GM10847 (cell line): Measurements from ENCODE around the gene RAB31.

ENCODE experiments used
- POLR2A ChIP-seq: IDR thresholded peaks from 2 replicates; pipeline ENCODE4 v1.6.1; 2011; ENCODE audit not compliant: insufficient read length; ENCODE audit errors: extremely low read depth

RAB31 gene

GRCh38 chr18:9685615-9685890 is 22.5 kb upstream of the RAB31 start:
- no peak for TF ChIP-seq POLR2A

DNA sequence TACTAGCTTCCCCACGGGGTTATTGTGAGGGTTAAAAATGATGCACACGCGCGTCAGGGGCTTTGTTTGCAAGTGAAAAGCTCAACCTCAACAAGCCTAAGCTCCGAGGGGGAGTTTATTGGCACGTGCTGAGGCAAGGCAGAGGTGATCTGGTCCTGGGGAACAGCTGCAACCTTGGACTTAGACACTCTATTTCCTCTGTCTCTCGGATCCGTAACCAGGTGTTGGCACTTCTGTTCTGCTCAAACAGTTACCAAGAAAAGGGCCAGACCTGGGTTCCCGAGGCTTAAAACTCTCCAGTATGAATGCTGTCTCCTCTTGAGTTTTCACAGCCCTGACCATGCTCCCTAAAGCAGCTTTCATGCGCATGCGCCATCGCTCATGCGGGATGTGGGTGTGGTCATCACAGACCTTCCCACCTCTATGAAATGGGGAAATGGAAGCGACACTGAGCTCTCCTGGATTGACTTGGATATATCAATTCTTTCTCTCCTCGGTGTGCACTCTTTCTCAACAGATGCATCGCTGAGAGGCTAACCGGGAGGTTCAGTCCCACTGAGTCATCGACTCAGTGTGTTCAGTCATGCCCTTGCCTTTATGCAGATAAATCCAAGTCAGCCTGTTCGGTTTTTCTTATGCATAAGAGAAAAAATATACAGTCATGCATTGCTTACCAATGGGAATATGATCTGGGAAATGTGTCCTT is 19.9 kb upstream of the RAB31 start:
- TF ChIP-seq POLR2A, result no peak

DNA sequence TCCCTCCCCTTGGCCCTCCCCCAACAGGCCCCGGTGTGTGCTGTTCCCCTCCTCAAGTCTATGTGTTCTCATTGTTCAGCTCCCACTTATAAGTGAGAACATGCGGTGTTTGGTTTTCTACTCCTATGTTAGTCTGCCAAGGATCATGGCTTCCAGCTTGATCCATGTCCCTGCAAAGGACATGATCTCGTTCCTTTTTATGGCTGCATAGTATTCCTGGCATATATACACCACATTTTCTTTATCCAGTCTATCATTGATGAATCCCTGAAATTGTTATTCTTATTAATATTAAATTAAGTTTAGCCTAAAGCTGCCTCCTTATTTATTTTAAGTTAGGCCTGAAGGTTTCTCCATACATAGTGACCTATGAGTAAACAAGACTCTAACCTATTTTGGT is 18.8 kb upstream of the RAB31 start:
- TF ChIP-seq POLR2A, result no peak

DNA sequence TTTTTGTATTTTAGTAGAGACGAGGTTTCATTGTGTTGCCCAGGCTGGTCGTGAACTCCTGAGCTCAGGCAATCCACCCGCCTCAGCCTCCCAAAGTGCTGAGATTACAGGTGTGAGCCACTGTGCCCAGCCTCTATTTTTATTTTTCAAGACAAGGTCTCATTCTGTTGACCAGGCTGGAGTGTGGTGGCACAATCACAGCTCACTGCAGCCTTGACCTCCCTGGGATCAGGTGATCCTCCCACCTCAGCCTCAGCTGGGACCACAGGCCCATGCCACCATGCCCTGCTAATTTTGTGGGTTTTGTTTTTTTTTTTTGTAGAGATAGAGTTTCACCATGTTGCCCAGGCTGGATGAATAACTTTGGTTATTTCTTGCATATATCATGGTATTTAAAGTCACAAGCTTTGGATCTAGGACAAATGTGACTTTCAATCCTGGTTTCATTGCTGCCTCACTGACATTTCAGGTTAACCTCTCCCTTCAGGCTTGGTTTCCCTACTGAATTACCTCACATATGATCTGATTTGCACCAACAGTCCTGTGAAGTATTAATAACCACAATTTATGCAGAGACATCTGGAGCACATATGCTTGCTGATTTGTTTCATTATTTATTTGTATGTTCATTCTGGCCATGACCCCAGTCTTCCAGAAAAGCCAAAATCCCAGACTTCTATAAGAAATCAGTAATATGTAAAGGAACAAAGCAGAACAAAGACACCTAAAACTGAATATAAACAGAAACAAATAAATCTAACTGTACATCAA is 17.5 kb upstream of the RAB31 start:
- no peak for TF ChIP-seq POLR2A

- TF ChIP-seq POLR2A, result no peak
These were observed 16.9 kb upstream of the RAB31 start for GRCh38 chr18:9691235-9691634.

DNA sequence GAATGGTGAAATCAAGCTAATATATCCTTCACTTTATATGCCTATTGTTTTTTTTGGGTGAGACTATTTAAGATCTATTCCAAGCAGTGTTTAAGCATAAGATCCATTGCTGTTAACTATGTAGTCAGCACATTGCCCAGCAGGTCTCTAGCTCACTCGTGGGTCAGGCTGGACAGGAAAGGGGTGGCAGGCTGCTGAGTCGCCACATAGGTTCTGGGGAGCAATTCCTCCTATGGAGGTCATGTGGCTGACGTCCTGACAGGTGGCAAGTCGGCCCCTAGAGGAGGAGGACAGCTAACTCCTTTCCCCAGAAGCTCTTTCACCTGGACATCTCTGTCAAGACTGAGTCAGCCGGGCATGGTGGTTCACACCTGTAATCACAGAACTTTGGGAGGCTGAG is 13.9 kb upstream of the RAB31 start:
- no peak for TF ChIP-seq POLR2A

DNA sequence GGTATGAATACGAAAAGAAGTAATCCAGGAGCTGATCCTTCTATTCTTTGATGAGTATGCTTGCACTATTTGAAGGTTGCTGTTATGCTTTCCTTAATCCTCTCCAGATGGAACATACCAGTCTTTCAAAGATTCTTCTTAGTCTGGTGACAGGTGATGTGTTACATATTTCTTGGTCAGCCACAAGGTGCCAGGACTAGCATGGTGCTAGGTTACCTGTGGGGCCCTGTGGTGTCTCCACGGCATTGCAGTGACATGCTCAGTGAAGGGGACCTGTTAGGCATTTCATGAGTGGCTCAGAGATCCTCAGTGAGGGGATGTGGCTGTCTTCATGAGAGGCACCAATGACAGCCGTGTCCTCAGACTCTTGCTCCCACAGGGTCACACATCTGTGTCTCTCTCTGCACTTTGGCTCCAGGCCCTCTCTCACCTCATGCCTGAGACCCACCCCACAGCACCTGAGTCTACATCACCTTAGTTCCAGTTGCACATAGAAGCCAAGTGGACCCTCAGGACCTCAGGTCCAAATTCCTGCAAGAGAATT is 13.1 kb upstream of the RAB31 start:
- TF ChIP-seq POLR2A, result no peak

- TF ChIP-seq POLR2A, result no peak
These were observed 12.5 kb upstream of the RAB31 start for GRCh38 chr18:9695605-9696004.

DNA sequence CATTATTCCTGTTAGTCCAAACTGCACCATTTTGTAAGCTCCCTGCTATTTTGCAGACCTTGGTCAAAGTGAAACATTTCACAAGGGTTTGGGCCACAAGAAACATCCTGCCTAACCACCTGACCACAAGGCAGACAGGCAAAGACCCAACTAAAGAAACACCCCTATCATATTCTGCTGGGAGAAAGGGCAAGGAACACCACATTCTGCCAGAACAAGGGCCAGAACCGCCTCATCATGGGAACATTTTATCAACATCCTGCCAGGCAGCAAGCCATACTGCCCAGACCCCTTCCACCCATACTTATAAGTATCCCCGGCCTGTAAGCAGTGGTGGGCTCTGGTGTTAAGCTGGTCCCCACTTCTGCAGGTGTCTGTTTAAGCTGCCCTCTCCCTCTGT is 12.0 kb upstream of the RAB31 start:
- no peak for TF ChIP-seq POLR2A

DNA sequence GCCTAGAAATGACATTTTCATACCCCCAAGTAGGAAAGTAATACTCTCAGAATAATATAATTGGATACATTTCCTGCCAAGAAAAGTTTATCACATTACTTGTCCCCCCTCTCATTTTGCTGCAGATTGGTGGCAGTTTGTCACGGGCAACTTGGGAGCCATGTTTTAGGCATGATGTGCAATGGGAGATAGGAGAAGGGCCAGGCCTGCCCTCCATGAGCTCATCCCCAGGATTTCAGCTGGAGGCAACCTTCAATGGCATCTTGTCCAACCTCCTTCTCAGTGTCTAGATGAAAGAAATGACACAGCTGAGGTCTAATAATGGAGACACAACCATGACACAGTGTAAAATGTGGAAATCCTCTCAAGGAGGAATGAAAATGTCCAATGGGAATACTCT is 11.4 kb upstream of the RAB31 start:
- TF ChIP-seq POLR2A, result no peak

DNA sequence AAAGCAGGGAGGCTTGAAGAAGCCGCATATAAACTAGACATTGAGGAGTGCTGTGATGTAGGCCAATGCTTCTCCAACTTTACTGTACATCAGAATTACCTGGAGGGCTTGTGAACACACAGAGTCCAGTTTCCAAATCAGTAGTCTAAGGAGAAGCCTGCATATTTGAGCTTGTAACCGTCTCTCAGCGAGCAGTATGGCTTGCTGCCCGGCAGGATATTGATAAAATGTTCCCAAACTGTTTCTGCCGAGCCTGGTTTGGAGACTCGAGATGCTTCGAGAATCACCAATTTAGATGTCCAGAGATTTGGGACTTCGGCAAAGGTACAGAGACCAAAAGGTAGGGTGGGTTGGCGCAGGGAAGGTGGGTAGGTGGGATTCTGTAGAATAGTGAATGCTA is 11.0 kb upstream of the RAB31 start:
- TF ChIP-seq POLR2A, result no peak

- TF ChIP-seq POLR2A, result no peak
These were observed 9.6 kb upstream of the RAB31 start for GRCh38 chr18:9698497-9698896.

DNA sequence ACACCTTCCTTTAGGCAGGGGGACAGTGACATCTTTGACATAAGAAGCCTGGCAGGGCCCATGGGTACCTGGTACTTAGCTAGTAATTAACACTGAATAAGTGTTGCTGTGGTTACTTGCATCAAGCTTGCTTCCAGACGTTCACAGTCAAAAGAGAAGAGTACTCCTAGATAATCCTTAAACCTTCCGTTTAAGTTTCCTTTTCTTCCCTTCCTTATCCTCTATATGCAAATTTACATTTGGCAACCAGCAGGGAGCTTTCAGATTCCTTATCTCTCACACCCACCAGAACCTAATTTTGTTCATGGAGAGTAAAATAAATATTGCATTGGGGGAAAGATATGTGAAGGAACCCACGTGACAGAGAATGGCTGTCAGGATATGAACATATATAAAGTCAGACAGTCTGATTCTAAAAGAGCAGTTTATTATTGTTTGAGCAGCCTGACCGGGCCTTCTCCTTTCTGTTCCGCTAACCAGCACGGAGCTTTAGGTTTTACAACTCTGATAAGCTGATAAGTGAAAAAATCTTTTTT is 7.8 kb upstream of the RAB31 start:
- TF ChIP-seq POLR2A, result no peak

- no peak for TF ChIP-seq POLR2A
These were observed 6.3 kb upstream of the RAB31 start for GRCh38 chr18:9701609-9702349.

GRCh38 chr18:9704233-9705118 is 3.6 kb upstream of the RAB31 start:
- TF ChIP-seq POLR2A, result no peak

- no peak for TF ChIP-seq POLR2A
These were observed 2.8 kb upstream of the RAB31 start for GRCh38 chr18:9705183-9705829.
